Right atrium auricular region (tissue), 2 donors: Measurements from ENCODE around the gene FKBP7. TPM values are rescaled to one million over a fixed set of nuclear protein-coding genes. Genes with fewer than 3 reads are reported as not detected.

Experiments used
- DNase-seq: peaks from one replicate; pipeline ENCODE4 v3.0.0-alpha.2; 2019; ENCODE audit warnings: low spot score
- H3K27ac ChIP-seq, 2 donors: fragments of 200-600 bp; sonication (generic); 1 replicate in 1 of 2; 2 replicates in 1 of 2; pipeline ENCODE4 v1.5.1; 2016 to 2019
- H3K27me3 ChIP-seq, 2 donors: fragments of 200-600 bp; sonication (generic); one replicate each; pipeline versions ENCODE4 v1.5.1 to v1.6.0; 2017 to 2019
- H3K36me3 ChIP-seq: fragments of 200-600 bp; sonication (generic); one replicate; pipeline ENCODE4 v1.5.1; 2016
- H3K4me1 ChIP-seq, 2 donors: fragments of 200-600 bp; sonication (generic); one replicate each; pipeline versions ENCODE4 v1.5.1 to v1.6.0; 2017 to 2019
- H3K4me3 ChIP-seq, 2 donors: fragments of 200-600 bp; sonication (generic); 1 replicate in 1 of 2; 2 replicates in 1 of 2; pipeline ENCODE4 v1.5.1; 2017 to 2019; ENCODE audit warnings: mild to moderate bottlenecking in 1 of 2, moderate library complexity in 1 of 2
- H3K9me3 ChIP-seq, 2 donors: fragments of 200-600 bp; sonication (generic); one replicate each; pipeline ENCODE4 v1.5.1; 2019
- CTCF ChIP-seq, 2 donors: fragments of 200-600 bp; sonication (generic); IDR thresholded peaks; one replicate each; pipeline ENCODE4 v1.5.1; 2019; ENCODE audit warnings: antibody characterized with exemption in 2 of 2
- total RNA-seq, 2 donors: library from RNA; depleted of rRNA; stranded (reverse); fragments of >200 nt; gene quantifications; one replicate each; pipeline ENCODE4 v1.1.0, GENCODE V29; 2016

The FKBP7 gene
- total RNA-seq, 2 donors from 2014 or later, result 10.8 to 13.4 TPM

- H3K27me3 ChIP-seq, result no peaks in the 10 kb centered on the region
- no peak overlapping the region for H3K4me3 ChIP-seq
- DNase-seq, result no peak
- no peak overlapping the region for H3K27ac ChIP-seq
- no peaks in the 10 kb centered on the region for H3K9me3 ChIP-seq
- peaks cover 9% of the 10 kb centered on the region for H3K36me3 ChIP-seq
- no peaks in the 10 kb centered on the region for H3K4me1 ChIP-seq
- no peak for TF ChIP-seq CTCF (IDR thresholded peaks at IDR 0.05)
Observed at GRCh38 chr2:178469219-178469849, 9.1 kb downstream of the FKBP7 start.

GRCh38 chr2:178457390-178457886 lies 21.0 kb downstream of the FKBP7 start:
- H3K9me3 ChIP-seq, result no peaks in the 10 kb centered on the region
- no peak for TF ChIP-seq CTCF (IDR thresholded peaks at IDR 0.05)

GRCh38 chr2:178455947-178456346 lies 22.5 kb downstream of the FKBP7 start:
- no peak for TF ChIP-seq CTCF (IDR thresholded peaks at IDR 0.05)
- H3K4me1 ChIP-seq, result peaks cover 0 to 4% of the 10 kb centered on the region in 2 donors
- no peaks in the 10 kb centered on the region for H3K9me3 ChIP-seq
- no peaks in the 10 kb centered on the region for H3K36me3 ChIP-seq
- no peaks in the 10 kb centered on the region for H3K27me3 ChIP-seq
- H3K4me3 ChIP-seq, result no peak overlapping the region
- DNase-seq, result no peak
- H3K27ac ChIP-seq, result no peak overlapping the region

More at GRCh38 chr2:178457390-178457886, 21.0 kb downstream of the FKBP7 start:
- no peaks in the 10 kb centered on the region for H3K36me3 ChIP-seq
- no peaks in the 10 kb centered on the region for H3K4me1 ChIP-seq
- no peak overlapping the region for H3K27ac ChIP-seq
- DNase-seq, result no peak
- no peak overlapping the region for H3K4me3 ChIP-seq
- H3K27me3 ChIP-seq, result no peaks in the 10 kb centered on the region

- DNase-seq, result no peak
- H3K27me3 ChIP-seq, result no peaks in the 10 kb centered on the region
- no peaks in the 10 kb centered on the region for H3K9me3 ChIP-seq
- no peak overlapping the region for H3K27ac ChIP-seq
- peaks cover 0 to 25% of the 10 kb centered on the region in 2 donors for H3K4me1 ChIP-seq
- H3K36me3 ChIP-seq, result peaks cover 8% of the 10 kb centered on the region
- no peak overlapping the region for H3K4me3 ChIP-seq
- TF ChIP-seq CTCF (IDR thresholded peaks at IDR 0.05), result no peak
Observed at GRCh38 chr2:178452870-178453269, 25.5 kb downstream of the FKBP7 start.

GRCh38 chr2:178452334-178452733 lies 26.1 kb downstream of the FKBP7 start:
- Histone ChIP-seq H3K9me3 (no peaks in the 10 kb centered on the region), H3K4me1 (peaks cover 0 to 25% of the 10 kb centered on the region in 2 donors), H3K27ac (no peak overlapping the region), H3K27me3 (no peaks in the 10 kb centered on the region), H3K4me3 (no peak overlapping the region), H3K36me3 (peaks cover 14% of the 10 kb centered on the region)
- TF ChIP-seq CTCF (IDR thresholded peaks at IDR 0.05), result no peak
- DNase-seq, result no peak
